HG02981 (cell line): Measurements from ENCODE around the gene ANXA7.
"Not testable (repeated sequence)": the region's sequence is repeated elsewhere in the genome, so short reads cannot be mapped to it uniquely, and the experiment has no call there.

ENCODE experiments used
- ATAC-seq: cut with Tn5 transposase; IDR thresholded peaks from one replicate; pipeline ENCODE4 v1.9.1; 2021; ENCODE audit warnings: mild to moderate bottlenecking, moderate library complexity; ENCODE audit not compliant: unreplicated experiment

Gene ANXA7

DNA sequence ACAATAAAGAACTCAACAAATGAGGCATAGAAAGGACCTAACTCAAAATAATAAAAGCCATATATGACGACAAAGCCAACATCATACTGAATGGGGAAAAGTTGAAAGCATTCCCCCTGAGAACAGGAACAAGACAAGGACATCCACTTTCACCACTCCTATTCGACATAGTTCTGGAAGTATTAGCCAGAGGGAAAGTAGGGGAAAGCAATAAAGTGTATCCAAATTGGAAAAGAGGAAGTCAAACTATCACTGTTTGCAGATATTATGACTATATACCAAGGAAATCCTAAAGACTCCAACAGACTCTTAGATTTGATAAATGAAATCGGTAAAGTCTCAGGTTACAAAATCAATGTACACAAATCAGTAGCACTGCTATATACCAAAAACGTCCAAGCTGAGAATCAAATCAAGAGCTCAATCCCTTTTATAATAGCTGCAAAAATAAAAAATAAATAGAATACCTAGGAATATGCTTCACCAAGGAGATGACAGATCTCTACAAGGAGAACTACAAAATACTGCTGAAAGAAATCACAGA, 4.8 kb downstream of the ANXA7 start:
- no peak for ATAC-seq

DNA sequence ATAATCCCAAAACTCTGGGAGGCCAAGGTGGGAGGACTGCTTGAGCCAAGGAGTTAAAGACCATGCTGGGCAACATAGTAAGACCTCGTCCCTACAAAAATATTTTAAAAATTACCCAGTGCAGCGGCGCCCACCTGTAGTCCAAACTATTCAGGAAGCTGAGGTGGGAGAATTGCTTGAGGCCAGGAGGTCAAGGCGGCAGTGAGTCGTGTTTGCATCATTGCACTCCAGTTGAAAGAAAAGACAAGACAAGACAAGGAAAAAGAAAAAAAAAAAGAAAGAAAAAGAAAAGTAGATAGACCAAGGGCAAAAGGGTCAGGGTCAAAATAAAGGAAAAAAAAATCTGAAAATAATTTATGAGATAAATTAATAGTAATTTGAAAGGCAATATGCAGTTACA, 5.8 kb downstream of the ANXA7 start:
- no peak for ATAC-seq

DNA sequence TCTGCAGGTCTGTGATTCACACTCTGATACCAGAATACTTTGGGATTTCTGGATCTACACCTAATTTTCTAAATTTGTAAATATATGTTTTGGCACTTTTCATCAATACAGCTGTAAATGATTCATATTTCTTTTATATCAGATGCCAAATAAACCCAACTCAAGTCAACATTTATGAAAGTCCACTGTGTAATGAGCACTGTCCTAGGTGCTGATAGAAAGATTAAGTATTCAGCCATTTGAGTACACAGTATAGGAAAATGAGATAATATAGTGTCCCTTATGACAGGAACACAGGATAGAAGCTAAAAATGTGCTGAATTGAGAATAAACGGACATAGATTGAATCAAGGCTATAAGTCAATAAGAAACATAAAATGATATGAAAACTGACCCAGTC, 6.4 kb downstream of the ANXA7 start:
- no peak for ATAC-seq

DNA sequence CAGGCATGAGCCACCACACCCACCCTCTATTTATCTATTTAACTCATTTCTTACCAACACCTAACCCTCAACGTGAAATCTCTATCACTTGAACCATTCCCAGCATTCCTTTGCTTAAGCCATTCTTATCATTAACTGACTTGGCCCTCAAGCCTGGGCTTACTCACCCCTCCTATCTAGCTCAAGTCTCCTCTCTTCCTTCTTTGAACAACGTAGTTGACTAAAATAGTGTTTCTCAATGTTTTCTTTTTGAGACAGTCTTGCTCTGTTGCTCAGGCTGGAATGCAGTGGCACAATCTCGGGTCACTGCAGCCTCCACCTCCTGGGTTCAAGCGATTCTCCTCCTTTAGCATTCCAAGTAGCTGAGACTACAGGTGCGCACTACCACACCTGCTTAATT, 7.0 kb downstream of the ANXA7 start:
- no peak for ATAC-seq

DNA sequence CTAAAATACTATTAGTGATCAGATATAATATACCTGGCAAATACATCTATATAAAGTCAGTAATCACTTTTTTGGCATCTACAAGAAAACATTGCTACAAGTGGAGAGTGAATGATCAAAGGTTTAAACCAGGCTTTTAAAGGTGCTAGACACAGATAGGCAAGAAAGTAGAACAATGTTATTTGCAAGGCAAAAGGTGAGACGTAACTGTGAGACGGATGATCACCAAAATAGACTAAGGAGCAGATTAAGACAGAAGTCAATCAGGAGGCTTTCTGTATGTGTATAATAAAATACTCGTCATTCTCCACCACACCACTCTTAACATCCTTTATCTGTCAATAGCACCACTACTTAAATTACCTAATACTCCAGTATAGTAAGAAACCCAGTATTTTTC, 8.3 kb downstream of the ANXA7 start:
- ATAC-seq = no peak

- ATAC-seq = no peak
These were observed 9.2 kb downstream of the ANXA7 start for GRCh38 chr10:73404690-73405089.

- no peak for ATAC-seq
These were observed 12.2 kb downstream of the ANXA7 start for GRCh38 chr10:73401636-73402035.

GRCh38 chr10:73399063-73399462, 14.8 kb downstream of the ANXA7 start:
- no peak for ATAC-seq

DNA sequence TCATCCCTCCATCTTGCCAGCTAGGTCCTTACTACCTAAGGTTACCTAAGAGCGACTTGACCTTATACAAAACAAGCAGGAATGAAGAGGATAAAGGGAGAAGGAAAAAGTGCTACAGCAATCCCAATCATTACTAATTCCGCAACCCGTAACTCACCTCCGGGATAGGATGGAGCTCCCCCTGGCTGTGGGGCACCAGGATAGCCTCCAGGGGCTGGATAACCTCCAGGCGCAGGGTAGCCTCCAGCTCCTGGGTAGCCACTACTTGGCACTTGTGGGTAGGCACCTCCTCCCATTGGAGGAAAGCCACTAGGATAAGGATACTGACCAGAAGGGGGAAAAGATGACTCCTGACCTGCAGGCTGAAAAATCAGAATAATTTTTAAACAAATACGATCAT, 15.8 kb downstream of the ANXA7 start:
- no peak for ATAC-seq

- not testable (repeated sequence) for ATAC-seq
These were observed 19.5 kb downstream of the ANXA7 start for GRCh38 chr10:73394325-73394724.

GRCh38 chr10:73388228-73388627, 25.6 kb downstream of the ANXA7 start:
- ATAC-seq = no peak

DNA sequence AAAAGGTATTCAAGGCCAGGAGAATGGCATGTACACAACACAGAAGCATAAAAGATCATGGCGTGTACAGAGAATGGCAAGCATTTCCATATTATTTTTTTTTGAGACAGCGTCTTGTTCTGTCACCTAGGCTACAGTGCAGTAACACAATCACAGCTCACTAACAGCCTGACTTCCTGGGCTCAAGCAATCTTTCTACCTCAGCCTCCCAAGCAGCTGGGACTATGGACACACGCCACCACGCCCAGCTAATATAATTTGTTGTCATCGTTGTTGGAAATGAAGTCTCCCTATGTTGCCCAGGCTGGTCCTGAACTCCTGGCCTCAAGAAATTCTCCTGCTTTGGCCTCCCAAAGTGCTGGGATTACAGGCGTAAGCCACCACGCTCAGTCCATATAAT, 27.3 kb downstream of the ANXA7 start:
- no peak for ATAC-seq

GRCh38 chr10:73379064-73379748, 34.7 kb downstream of the ANXA7 start:
- no peak for ATAC-seq

- ATAC-seq = no peak
These were observed 37.2 kb downstream of the ANXA7 start for GRCh38 chr10:73376679-73377078.

DNA sequence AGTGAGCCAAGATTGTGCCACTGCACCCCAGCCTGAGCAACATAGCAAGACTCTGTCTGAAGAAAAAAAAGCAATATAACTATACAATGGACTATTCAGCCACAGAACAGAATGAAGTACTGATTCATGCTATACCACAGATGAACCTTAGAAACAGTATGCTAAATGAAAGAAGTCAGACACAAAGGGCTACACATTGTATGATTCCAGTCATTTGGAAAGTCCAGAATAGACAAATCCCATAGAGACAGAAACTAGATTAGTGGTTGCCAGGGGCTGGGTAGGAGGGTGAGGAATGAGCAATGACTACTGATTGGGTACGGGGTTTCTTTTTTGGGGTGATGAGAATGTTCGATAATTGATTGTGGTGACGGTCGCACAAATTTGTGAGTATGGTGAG, 45.6 kb downstream of the ANXA7 start:
- ATAC-seq = no peak

DNA sequence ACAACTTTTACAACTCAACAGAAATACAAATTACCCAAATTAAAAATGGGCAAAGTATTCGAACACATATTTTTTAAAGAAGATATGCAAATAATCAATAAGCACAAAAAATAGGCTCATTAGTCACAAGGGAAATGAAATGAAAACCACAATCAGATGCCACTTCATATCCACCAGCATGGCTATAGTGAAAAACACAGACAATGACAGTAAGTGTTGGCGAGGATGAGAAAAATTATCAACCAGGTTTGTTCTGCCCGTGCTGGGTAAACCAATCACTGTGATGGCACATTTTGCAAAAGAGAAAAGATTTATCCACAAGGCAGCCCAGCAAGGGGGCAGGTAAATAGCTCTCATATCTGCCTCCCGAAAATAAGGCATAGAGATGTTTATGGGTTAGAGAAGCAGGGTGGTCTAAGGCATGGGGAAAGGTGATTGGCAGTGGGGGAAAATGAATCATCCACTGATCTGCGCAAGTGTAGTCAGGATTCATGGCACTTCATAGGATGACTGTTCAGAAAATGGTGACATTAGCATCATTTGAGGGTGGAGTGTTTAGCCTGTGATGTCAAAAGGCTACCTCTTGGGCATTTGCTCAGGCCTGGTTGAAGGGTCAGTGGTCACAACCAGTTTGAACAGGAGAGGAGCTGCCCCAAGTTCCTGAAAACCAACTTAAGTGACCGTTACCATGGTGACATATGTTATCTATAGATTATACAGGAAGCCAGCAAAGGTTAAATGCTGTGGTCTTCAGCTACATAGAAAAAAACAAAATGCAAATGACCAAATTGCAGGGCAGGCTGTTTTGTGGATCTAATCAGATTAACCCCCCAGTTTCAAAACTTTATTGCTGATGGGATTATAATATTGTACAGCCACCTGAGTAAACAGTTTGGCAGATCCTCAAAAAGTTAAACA, 47.2 kb downstream of the ANXA7 start:
- no peak for ATAC-seq

DNA sequence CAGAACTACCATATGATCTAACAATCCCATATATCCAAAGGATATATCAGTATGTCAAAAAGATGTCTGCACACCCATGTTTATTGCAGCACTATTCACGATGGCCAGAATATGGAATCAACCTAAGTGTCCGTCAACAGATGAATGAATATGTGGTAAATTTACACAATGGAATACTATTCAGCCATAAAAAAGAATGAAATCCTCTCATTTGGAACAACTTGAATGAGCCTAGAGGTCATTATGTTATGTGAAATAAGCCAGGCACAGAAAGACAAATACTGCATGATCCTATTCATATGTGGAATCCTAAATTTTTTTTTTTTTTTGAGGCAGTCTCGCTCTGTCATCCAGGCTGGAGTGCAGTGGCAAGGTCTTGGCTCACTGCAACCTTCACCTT, 48.9 kb downstream of the ANXA7 start:
- ATAC-seq = no peak

DNA sequence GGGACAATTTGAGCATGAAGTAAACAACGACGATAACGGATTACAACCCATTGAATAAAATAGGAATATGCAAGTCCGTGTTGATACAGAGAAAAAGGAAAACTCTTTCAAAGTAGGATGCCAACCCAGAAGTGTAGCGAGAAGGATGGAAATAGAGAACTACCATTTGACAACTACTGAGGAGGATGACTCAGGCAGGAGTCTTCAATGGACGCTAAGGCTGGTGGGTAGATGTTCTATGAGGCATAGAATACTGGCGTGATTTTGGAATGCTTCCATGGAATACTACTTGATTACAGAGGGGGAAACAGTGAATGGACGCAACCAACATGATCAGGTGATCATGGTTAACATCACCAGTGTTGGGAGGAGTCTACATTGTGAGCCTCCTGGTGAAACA, 54.4 kb downstream of the ANXA7 start:
- no peak for ATAC-seq

DNA sequence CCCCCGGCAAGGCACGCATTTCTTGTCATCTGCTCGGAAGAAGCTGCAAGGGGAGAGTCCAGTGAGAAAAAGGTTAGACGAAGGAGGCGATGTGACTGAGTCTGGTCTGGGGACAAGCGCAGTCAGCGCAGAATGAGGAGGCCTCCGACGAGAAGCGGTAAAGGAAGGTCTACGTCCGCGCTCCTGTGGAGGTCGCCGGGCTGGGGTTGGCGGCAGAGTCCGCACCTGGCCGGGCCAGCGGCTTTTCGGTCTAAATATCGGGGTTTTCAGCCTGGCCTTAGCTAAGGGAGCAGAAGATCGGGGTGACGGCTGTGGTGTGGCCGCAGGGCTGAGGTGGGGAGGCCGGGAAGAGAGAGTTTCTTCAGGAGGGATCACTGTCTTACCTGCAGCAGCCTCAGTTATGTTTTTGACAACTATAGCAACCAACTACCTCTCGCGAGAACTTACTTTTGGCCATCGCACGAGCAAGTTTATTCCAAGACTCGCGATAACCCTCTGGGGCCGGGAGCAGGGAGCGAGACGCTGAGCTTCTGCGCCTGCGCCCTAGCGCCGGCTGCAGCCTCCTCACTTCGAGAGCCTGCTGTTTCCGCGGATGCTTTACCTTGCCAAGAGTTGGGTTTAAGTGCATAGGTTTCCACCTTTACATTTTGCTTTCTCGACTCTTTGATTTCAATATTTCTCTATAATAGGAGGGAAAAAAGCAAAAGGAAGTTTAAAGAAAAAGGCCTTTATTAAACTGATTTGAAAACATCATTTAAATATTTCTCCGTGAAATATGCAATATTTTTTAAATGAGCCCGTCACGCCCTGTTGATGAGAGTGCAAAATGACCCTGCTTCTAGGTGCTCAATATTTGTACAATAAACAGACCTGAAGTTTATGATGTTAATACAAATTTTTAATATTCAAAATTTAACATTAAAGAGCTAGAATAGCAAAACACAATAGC, 55.3 kb downstream of the ANXA7 start, which contains the start of gene CFAP70:
TSS of gene CFAP70 (minus strand) at position 534 of the 949 bp plus-strand sequence. CDS start 4,068 bp downstream, outside the sequence.
- ATAC-seq = peak; percentile 93

- no peak for ATAC-seq
These were observed 56.0 kb downstream of the ANXA7 start for GRCh38 chr10:73357821-73358220.

GRCh38 chr10:73357166-73357565, 56.7 kb downstream of the ANXA7 start:
- no peak for ATAC-seq
